ENCODE results near the gene CA11.

Gene CA11

DNA sequence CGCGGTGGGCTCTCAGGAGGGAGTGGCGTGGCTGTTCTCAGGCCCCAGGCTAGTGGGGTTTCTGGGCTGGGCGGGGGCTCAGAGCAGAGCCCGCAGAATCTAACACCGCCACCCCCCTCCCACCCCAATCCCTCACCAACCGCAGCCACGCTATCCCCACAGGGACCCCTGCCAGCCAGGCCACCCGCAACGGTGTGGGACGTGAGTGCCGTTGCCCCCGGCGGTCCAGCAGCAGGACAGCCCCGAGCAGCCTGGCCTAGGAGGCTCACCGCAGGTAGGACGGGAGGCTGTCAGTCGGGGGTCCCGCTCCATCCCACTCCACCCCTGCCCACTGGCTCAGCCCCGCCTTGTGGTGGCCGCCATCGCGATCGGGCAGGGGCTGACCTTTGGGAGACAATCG, 27.0 kb upstream of the CA11 start, which contains the start of gene NTN5:
NTN5 (minus strand) TSS at position 24 of the 400 bp plus-strand sequence. CDS start 2,031 bp downstream, outside the sequence.
- no peak for DNase-seq (ENCODE audit: low read depth, low spot score)
- Histone ChIP-seq H3K36me3 (ENCODE audit: insufficient read depth, low read length) (no peaks in the 10 kb centered on the region), H3K27ac (no peak within 1 kb of the TSS), H3K9me3 (ENCODE audit: low read depth, low read length) (no peaks in the 10 kb centered on the region), H3K4me3 (no peak within 1 kb of the TSS), H3K9ac (ENCODE audit: insufficient read length) (no peak within 1 kb of the TSS)
- no peak for TF ChIP-seq POLR2AphosphoS5 (IDR thresholded peaks at IDR 0.05; ENCODE audit: borderline replicate concordance, low read depth, low read length)
- TF ChIP-seq FOXP2 (optimal IDR thresholded peaks at IDR 0.05; ENCODE audit: control extremely low read depth, extremely low read length, insufficient read depth), result no peak

GRCh38 chr19:48671446-48671995, 25.5 kb upstream of the CA11 start:
- Histone ChIP-seq H3K27ac (no peak overlapping the region), H3K4me3 (no peak overlapping the region), H3K36me3 (ENCODE audit: insufficient read depth, low read length) (no peaks in the 10 kb centered on the region), H3K9ac (ENCODE audit: insufficient read length) (no peak overlapping the region), H3K9me3 (ENCODE audit: low read depth, low read length) (no peaks in the 10 kb centered on the region)
- no peak for TF ChIP-seq EZH2 (IDR thresholded peaks at IDR 0.05)
- TF ChIP-seq POLR2AphosphoS5 (IDR thresholded peaks at IDR 0.05; ENCODE audit: borderline replicate concordance, low read depth, low read length), result no peak
- TF ChIP-seq FOXP2 (optimal IDR thresholded peaks at IDR 0.05; ENCODE audit: control extremely low read depth, extremely low read length, insufficient read depth), result no peak
- no peak for DNase-seq (ENCODE audit: low read depth, low spot score)

DNA sequence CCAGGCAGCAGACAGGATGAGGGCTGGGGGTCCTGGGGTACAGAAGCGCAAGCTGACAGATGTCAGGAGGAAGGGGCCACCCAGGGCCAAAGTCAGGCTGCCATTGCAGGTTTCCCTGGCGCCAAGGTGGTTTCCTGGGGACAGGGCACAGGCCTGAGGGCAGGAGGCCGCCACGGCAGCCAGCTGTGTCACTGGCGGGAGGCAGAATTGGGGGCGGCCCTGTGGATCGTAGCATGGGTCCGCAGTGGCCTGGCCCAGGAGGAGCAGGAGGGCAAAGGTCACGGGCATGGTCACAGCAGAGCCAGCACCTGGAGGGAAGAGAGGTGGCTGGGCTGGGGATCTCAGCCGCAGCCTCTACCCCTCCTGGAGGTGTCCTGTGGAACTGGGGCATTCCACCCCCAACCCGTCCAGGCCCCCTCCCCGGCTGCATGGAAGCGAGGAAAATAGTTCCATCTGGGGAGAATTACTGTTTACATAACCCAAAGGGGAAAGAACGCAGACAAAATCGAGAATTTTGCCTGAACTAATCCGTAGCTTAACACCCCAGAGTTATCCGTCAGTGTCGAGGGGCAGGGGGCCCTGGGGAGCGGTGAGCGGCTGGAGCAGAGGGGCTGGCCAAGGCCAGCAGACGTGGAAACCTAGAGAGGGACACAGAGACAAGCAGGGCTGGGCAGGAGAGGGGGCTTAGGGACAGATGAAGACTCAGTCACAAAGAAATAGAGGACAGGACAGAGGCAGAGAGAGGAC, 24.9 kb upstream of the CA11 start:
- Histone ChIP-seq H3K9me3 (ENCODE audit: low read depth, low read length) (no peaks in the 10 kb centered on the region), H3K4me3 (no peak overlapping the region), H3K27ac (no peak overlapping the region), H3K9ac (ENCODE audit: insufficient read length) (no peak overlapping the region), H3K36me3 (ENCODE audit: insufficient read depth, low read length) (no peaks in the 10 kb centered on the region)
- no peak for TF ChIP-seq EZH2 (IDR thresholded peaks at IDR 0.05)
- TF ChIP-seq FOXP2 (optimal IDR thresholded peaks at IDR 0.05; ENCODE audit: control extremely low read depth, extremely low read length, insufficient read depth), result no peak
- no peak for TF ChIP-seq POLR2AphosphoS5 (IDR thresholded peaks at IDR 0.05; ENCODE audit: borderline replicate concordance, low read depth, low read length)
- no peak for DNase-seq (ENCODE audit: low read depth, low spot score)

- Histone ChIP-seq H3K9ac (ENCODE audit: insufficient read length) (no peak overlapping the region), H3K36me3 (ENCODE audit: insufficient read depth, low read length) (no peaks in the 10 kb centered on the region), H3K27ac (no peak overlapping the region), H3K4me3 (no peak overlapping the region), H3K9me3 (ENCODE audit: low read depth, low read length) (no peaks in the 10 kb centered on the region)
- no peak for DNase-seq (ENCODE audit: low read depth, low spot score)
- no peak for TF ChIP-seq POLR2AphosphoS5 (IDR thresholded peaks at IDR 0.05; ENCODE audit: borderline replicate concordance, low read depth, low read length)
- no peak for TF ChIP-seq EZH2 (IDR thresholded peaks at IDR 0.05)
- no peak for TF ChIP-seq FOXP2 (optimal IDR thresholded peaks at IDR 0.05; ENCODE audit: control extremely low read depth, extremely low read length, insufficient read depth)
These were observed 24.1 kb upstream of the CA11 start for GRCh38 chr19:48669903-48670668.

DNA sequence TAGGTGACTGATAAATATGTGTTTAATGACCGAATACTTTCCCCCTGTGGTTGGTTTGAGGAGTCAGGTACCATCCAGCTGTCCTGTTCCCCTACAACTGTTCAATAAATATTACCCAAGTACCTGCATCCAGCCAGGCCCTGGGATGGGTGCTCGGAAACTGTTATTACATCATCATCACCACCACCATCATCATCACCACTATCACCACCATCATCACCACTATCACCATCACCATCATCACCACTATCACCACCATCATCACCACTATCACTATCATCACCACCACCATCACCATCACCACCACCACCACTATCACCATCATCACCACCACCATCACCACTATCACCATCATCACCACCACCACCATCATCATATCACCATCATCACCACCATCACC, 22.8 kb upstream of the CA11 start:
- no peak for DNase-seq (ENCODE audit: low read depth, low spot score)
- H3K9ac ChIP-seq (ENCODE audit: insufficient read length), result no peak overlapping the region
- no peak overlapping the region for H3K27ac ChIP-seq
- H3K4me3 ChIP-seq, result no peak overlapping the region
- H3K36me3 ChIP-seq (ENCODE audit: insufficient read depth, low read length), result no peaks in the 10 kb centered on the region
- H3K9me3 ChIP-seq (ENCODE audit: low read depth, low read length), result no peaks in the 10 kb centered on the region
- TF ChIP-seq POLR2AphosphoS5 (IDR thresholded peaks at IDR 0.05; ENCODE audit: borderline replicate concordance, low read depth, low read length), result no peak

GRCh38 chr19:48668332-48668731, 22.3 kb upstream of the CA11 start:
- TF ChIP-seq FOXP2 (optimal IDR thresholded peaks at IDR 0.05; ENCODE audit: control extremely low read depth, extremely low read length, insufficient read depth), result no peak
- H3K9ac ChIP-seq (ENCODE audit: insufficient read length), result no peak overlapping the region
- no peak for DNase-seq (ENCODE audit: low read depth, low spot score)

GRCh38 chr19:48665786-48666185, 19.8 kb upstream of the CA11 start:
- no peak overlapping the region for H3K27ac ChIP-seq
- no peak overlapping the region for H3K4me3 ChIP-seq
- TF ChIP-seq FOXP2 (optimal IDR thresholded peaks at IDR 0.05; ENCODE audit: control extremely low read depth, extremely low read length, insufficient read depth) (no peak), EZH2 (IDR thresholded peaks at IDR 0.05) (no peak), POLR2AphosphoS5 (IDR thresholded peaks at IDR 0.05; ENCODE audit: borderline replicate concordance, low read depth, low read length) (no peak)
- no peaks in the 10 kb centered on the region for H3K36me3 ChIP-seq (ENCODE audit: insufficient read depth, low read length)
- no peak for DNase-seq (ENCODE audit: low read depth, low spot score)
- H3K9me3 ChIP-seq (ENCODE audit: low read depth, low read length), result no peaks in the 10 kb centered on the region
- H3K9ac ChIP-seq (ENCODE audit: insufficient read length), result no peak overlapping the region

More at GRCh38 chr19:48668332-48668731, 22.3 kb upstream of the CA11 start:
- Histone ChIP-seq H3K27ac (no peak overlapping the region), H3K4me3 (no peak overlapping the region), H3K36me3 (ENCODE audit: insufficient read depth, low read length) (no peaks in the 10 kb centered on the region), H3K9me3 (ENCODE audit: low read depth, low read length) (no peaks in the 10 kb centered on the region)

- DNase-seq (ENCODE audit: low read depth, low spot score), result no peak
- Histone ChIP-seq H3K36me3 (ENCODE audit: insufficient read depth, low read length) (no peaks in the 10 kb centered on the region), H3K9me3 (ENCODE audit: low read depth, low read length) (no peaks in the 10 kb centered on the region), H3K4me3 (no peak overlapping the region), H3K9ac (ENCODE audit: insufficient read length) (no peak overlapping the region), H3K27ac (no peak overlapping the region)
- TF ChIP-seq EZH2 (IDR thresholded peaks at IDR 0.05) (no peak), POLR2AphosphoS5 (IDR thresholded peaks at IDR 0.05; ENCODE audit: borderline replicate concordance, low read depth, low read length) (no peak), FOXP2 (optimal IDR thresholded peaks at IDR 0.05; ENCODE audit: control extremely low read depth, extremely low read length, insufficient read depth) (no peak)
These were observed 18.5 kb upstream of the CA11 start for GRCh38 chr19:48664476-48664875.

All from SK-N-MC (cell line).